Stimulated activated CD4-positive, alpha-beta T cell treated with anti-CD3 and anti-CD28 coated beads, Interleukin-1b, Interleukin-23, amount 100 ng/mL, for 1 hour (primary cell): ENCODE data around the gene CCDC122.
"Not testable (repeated sequence)": the region's sequence is repeated elsewhere in the genome, so short reads cannot be mapped to it uniquely, and the experiment has no call there.

Experiments used
- DNase-seq, 2 donors: peaks; one replicate each; pipeline ENCODE4 v3.0.0-alpha.2; 2020; ENCODE audit warnings: low read depth in 2 of 2

CCDC122 gene

GRCh38 chr13:43877326-43877725, 2.2 kb downstream of the CCDC122 start:
- DNase-seq: no peak

GRCh38 chr13:43876366-43876765, 3.2 kb downstream of the CCDC122 start:
- DNase-seq: no peak

GRCh38 chr13:43874504-43875092, 4.9 kb downstream of the CCDC122 start:
- no peak for DNase-seq

- DNase-seq: no peak
These were observed 7.4 kb downstream of the CCDC122 start for GRCh38 chr13:43872181-43872580.

GRCh38 chr13:43865892-43866291, 13.6 kb downstream of the CCDC122 start:
- no peak for DNase-seq

GRCh38 chr13:43864921-43865320, 14.6 kb downstream of the CCDC122 start:
- DNase-seq: no peak

- DNase-seq: no peak
These were observed 17.7 kb downstream of the CCDC122 start for GRCh38 chr13:43861863-43862262.

GRCh38 chr13:43852923-43853404, 26.6 kb downstream of the CCDC122 start:
- no peak for DNase-seq

GRCh38 chr13:43850873-43851272, 28.7 kb downstream of the CCDC122 start:
- no peak for DNase-seq

GRCh38 chr13:43848001-43848649, 31.4 kb downstream of the CCDC122 start:
- no peak for DNase-seq

GRCh38 chr13:43846496-43847158, 32.9 kb downstream of the CCDC122 start:
- DNase-seq: no peak

GRCh38 chr13:43838909-43839308, 40.6 kb downstream of the CCDC122 start:
- DNase-seq: no peak

GRCh38 chr13:43835701-43836100, 43.8 kb downstream of the CCDC122 start:
- no peak for DNase-seq

GRCh38 chr13:43831088-43831487, 48.5 kb downstream of the CCDC122 start:
- DNase-seq: no peak

GRCh38 chr13:43830497-43830881, 49.1 kb downstream of the CCDC122 start:
- DNase-seq: no peak

- not testable (repeated sequence) for DNase-seq
These were observed 54.9 kb downstream of the CCDC122 start for GRCh38 chr13:43824656-43825055.

- no peak for DNase-seq
These were observed 56.6 kb downstream of the CCDC122 start for GRCh38 chr13:43822969-43823368.

GRCh38 chr13:43816401-43816889, 63.1 kb downstream of the CCDC122 start:
- no peak for DNase-seq

- no peak for DNase-seq
These were observed 64.3 kb downstream of the CCDC122 start for GRCh38 chr13:43815204-43815603.

- no peak for DNase-seq
These were observed 70.9 kb downstream of the CCDC122 start for GRCh38 chr13:43808676-43809075.

- no peak for DNase-seq
These were observed 73.8 kb downstream of the CCDC122 start for GRCh38 chr13:43805681-43806128.

- DNase-seq: no peak
These were observed 74.5 kb downstream of the CCDC122 start for GRCh38 chr13:43805071-43805468.
